K562 (cell line): ENCODE data around the gene ACADL.
"Not testable (repeated sequence)": the region's sequence is repeated elsewhere in the genome, so short reads cannot be mapped to it uniquely, and the experiment has no call there.

Source experiments
- EGR1 ChIP-seq: fragments of 450-650 bp; conservative IDR thresholded peaks from 2 replicates; pipeline ENCODE4 v1.6.1; 2017; ENCODE audit warnings: mild to moderate bottlenecking
- JUND ChIP-seq, 2 experiments: IDR thresholded peaks; 2 replicates in 1 of 2; 3 replicates in 1 of 2; pipeline ENCODE4 v1.6.1; 2011; ENCODE audit warnings: borderline replicate concordance in 2 of 2, low read depth in 2 of 2, low read length in 2 of 2, improper control_type of control experiment in 1 of 2, missing biosample characterization in 1 of 2, missing genetic modification characterization in 1 of 2, missing genetic modification reagents in 1 of 2
- POLR2AphosphoS5 ChIP-seq: IDR thresholded peaks from 2 replicates; pipeline ENCODE4 v1.6.1; 2011; ENCODE audit warnings: mild to moderate bottlenecking, low read depth, low read length, moderate library complexity; ENCODE audit not compliant: control insufficient read depth, insufficient read depth
- RAD21 ChIP-seq, 2 experiments: fragments of 250-450 bp in 1 of 2; fragments of 450-650 bp in 1 of 2; sonication (Bioruptor Pico) in 1 of 2; formaldehyde crosslinking in 1 of 2; IDR thresholded peaks in 1 of 2; conservative IDR thresholded peaks in 1 of 2; 2 replicates each; pipeline versions ENCODE4 v1.4.0 to v1.8.0; 2020 to 2022; ENCODE audit warnings: mild to moderate bottlenecking in 2 of 2, moderate library complexity in 1 of 2
- SMARCC2 ChIP-seq: fragments of 450-650 bp; IDR thresholded peaks from 2 replicates; pipeline ENCODE4 v1.6.1; 2017; ENCODE audit warnings: antibody characterized with exemption, moderate library complexity, mild to moderate bottlenecking, low read depth
- TAF1 ChIP-seq: IDR thresholded peaks from 2 replicates; pipeline ENCODE4 v1.6.1; 2011; ENCODE audit warnings: mild to moderate bottlenecking, low read length, moderate library complexity; ENCODE audit not compliant: insufficient read depth, control insufficient read depth, severe bottlenecking; ENCODE audit errors: extremely low read depth
- YY1 ChIP-seq, 3 experiments: IDR thresholded peaks; 2 replicates each; pipeline ENCODE4 v1.6.1; 2011; ENCODE audit warnings: low read length in 2 of 3, mild to moderate bottlenecking in 2 of 3, moderate library complexity in 2 of 3, borderline replicate concordance in 1 of 3, control low read depth in 1 of 3, low read depth in 1 of 3; ENCODE audit not compliant: insufficient read depth in 3 of 3, insufficient replicate concordance in 2 of 3, control insufficient read depth in 1 of 3, insufficient read length in 1 of 3; ENCODE audit errors: extremely low read depth in 1 of 3
- ZNF143 ChIP-seq: sonication (generic); formaldehyde crosslinking; IDR thresholded peaks from 2 replicates; pipeline ENCODE4 v1.9.0; 2022; ENCODE audit warnings: mild to moderate bottlenecking, missing genetic modification reagents
- ZNF696 ChIP-seq: fragments of 250-450 bp; sonication (Bioruptor Pico); conservative IDR thresholded peaks from 2 replicates; pipeline ENCODE4 v1.4.0; 2020; ENCODE audit warnings: mild to moderate bottlenecking, moderate library complexity
- ZNF830 ChIP-seq: fragments of 250-450 bp; sonication (Bioruptor Pico); IDR thresholded peaks from 2 replicates; pipeline ENCODE4 v1.5.0; 2021; ENCODE audit warnings: mild to moderate bottlenecking
- TF ChIP-seq, protein P1 (sequence below): fragments of 250-450 bp; sonication (Bioruptor Pico); IDR thresholded peaks from 2 replicates; pipeline ENCODE4 v1.8.0; 2022; ENCODE audit warnings: moderate library complexity, mild to moderate bottlenecking, inconsistent platforms
- TF ChIP-seq, protein P2 (sequence below), 3 experiments: IDR thresholded peaks in 2 of 3; conservative IDR thresholded peaks in 1 of 3; 2 replicates each; pipeline ENCODE4 v1.5.1; 2011 to 2012; ENCODE audit warnings: low read length in 3 of 3, mild to moderate bottlenecking in 3 of 3, control low read depth in 2 of 3, improper control_type of control experiment in 1 of 3, inconsistent platforms in 1 of 3, low read depth in 1 of 3, mixed read lengths in 1 of 3, moderate library complexity in 1 of 3; ENCODE audit not compliant: insufficient read depth in 2 of 3
- TF ChIP-seq, protein P3 (sequence below), 3 experiments: fragments of 200-800 bp in 1 of 3; fragments of 250-450 bp in 1 of 3; fragments of 450-650 bp in 1 of 3; sonication (Bioruptor Pico) in 1 of 3; sonication (Bioruptor generic) in 1 of 3; formaldehyde crosslinking in 1 of 3; IDR thresholded peaks; 2 replicates each; pipeline versions ENCODE4 v1.6.1 to v1.8.0; 2016 to 2022; ENCODE audit warnings: mild to moderate bottlenecking in 2 of 3, missing genetic modification characterization in 2 of 3, missing compliant biosample characterization in 1 of 3, moderate library complexity in 1 of 3

DNA sequence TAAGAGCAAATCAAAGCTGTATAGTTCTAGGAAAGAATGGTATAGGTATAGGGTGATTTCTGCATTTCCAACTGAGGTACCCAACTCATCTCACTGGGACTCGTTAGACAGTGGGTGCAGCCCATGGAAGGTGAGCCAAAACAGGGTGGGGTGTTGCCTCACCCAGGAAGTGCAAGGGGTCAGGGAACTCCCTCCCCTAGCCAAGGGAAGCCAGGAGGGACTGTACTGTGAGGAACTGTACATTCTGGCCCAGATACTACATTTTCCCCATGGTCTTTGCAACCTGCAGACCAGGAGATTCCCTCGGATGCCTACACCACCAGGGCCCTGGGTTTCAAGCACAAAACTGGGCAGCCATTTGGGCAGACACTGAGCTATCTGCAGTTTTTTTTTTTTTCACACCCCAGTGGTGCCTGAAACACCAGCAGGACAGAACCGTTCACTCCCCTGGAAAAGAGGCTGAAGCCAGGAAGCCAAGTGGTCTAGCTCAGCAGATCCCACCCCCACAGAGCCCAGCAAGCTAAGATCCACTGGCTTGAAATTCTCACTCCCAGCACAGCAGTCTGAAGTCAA is 44.1 kb downstream of the ACADL start:
- TF ChIP-seq ZNF143 (CRISPR knock-in tag); EGR1; POLR2AphosphoS5; JUND (IDR thresholded peaks at IDR 0.05; ENCODE audit: borderline replicate concordance, low read depth, low read length); JUND (tag; IDR thresholded peaks at IDR 0.05; ENCODE audit: borderline replicate concordance, low read depth, low read length); RAD21 (CRISPR knock-in tag; conservative IDR thresholded peaks at IDR 0.05 in 1 of 2, IDR thresholded peaks at IDR 0.05 in 1 of 2); TAF1; ZNF830 (CRISPR knock-in tag); YY1 (IDR thresholded peaks at IDR 0.05; ENCODE audit: borderline replicate concordance in 1 of 3, control insufficient read depth in 1 of 3, extremely low read depth in 1 of 3, insufficient read depth in 3 of 3, insufficient read length in 1 of 3, insufficient replicate concordance in 2 of 3, low read depth in 1 of 3, low read length in 2 of 3); SMARCC2; ZNF696 (CRISPR knock-in tag): not testable (repeated sequence)
- TF ChIP-seq, protein P1, sequence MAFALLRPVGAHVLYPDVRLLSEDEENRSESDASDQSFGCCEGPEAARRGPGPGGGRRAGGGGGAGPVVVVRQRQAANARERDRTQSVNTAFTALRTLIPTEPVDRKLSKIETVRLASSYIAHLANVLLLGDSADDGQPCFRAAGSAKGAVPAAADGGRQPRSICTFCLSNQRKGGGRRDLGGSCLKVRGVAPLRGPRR (CRISPR knock-in tag), result not testable (repeated sequence)
- TF ChIP-seq, protein P2, sequence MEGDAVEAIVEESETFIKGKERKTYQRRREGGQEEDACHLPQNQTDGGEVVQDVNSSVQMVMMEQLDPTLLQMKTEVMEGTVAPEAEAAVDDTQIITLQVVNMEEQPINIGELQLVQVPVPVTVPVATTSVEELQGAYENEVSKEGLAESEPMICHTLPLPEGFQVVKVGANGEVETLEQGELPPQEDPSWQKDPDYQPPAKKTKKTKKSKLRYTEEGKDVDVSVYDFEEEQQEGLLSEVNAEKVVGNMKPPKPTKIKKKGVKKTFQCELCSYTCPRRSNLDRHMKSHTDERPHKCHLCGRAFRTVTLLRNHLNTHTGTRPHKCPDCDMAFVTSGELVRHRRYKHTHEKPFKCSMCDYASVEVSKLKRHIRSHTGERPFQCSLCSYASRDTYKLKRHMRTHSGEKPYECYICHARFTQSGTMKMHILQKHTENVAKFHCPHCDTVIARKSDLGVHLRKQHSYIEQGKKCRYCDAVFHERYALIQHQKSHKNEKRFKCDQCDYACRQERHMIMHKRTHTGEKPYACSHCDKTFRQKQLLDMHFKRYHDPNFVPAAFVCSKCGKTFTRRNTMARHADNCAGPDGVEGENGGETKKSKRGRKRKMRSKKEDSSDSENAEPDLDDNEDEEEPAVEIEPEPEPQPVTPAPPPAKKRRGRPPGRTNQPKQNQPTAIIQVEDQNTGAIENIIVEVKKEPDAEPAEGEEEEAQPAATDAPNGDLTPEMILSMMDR (IDR thresholded peaks at IDR 0.05 in 2 of 3, conservative IDR thresholded peaks at IDR 0.05 in 1 of 3; ENCODE audit: insufficient read depth in 2 of 3, low read depth in 1 of 3, low read length in 3 of 3), result not testable (repeated sequence)
- TF ChIP-seq, protein P3, sequence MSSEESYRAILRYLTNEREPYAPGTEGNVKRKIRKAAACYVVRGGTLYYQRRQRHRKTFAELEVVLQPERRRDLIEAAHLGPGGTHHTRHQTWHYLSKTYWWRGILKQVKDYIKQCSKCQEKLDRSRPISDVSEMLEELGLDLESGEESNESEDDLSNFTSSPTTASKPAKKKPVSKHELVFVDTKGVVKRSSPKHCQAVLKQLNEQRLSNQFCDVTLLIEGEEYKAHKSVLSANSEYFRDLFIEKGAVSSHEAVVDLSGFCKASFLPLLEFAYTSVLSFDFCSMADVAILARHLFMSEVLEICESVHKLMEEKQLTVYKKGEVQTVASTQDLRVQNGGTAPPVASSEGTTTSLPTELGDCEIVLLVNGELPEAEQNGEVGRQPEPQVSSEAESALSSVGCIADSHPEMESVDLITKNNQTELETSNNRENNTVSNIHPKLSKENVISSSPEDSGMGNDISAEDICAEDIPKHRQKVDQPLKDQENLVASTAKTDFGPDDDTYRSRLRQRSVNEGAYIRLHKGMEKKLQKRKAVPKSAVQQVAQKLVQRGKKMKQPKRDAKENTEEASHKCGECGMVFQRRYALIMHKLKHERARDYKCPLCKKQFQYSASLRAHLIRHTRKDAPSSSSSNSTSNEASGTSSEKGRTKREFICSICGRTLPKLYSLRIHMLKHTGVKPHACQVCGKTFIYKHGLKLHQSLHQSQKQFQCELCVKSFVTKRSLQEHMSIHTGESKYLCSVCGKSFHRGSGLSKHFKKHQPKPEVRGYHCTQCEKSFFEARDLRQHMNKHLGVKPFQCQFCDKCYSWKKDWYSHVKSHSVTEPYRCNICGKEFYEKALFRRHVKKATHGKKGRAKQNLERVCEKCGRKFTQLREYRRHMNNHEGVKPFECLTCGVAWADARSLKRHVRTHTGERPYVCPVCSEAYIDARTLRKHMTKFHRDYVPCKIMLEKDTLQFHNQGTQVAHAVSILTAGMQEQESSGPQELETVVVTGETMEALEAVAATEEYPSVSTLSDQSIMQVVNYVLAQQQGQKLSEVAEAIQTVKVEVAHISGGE (CRISPR knock-in tag; IDR thresholded peaks at IDR 0.05), result not testable (repeated sequence)
